BE2C (cell line): Measurements from ENCODE around the gene NCCRP1.

ENCODE experiments used
- DNase-seq: peaks from one replicate; pipeline ENCODE4 v3.0.0-alpha.2; 2020
- H3K27me3 ChIP-seq: fragments of 250-450 bp; sonication (Bioruptor Pico); 2 replicates; pipeline ENCODE4 v1.5.1; 2020; ENCODE audit warnings: mild to moderate bottlenecking
- H3K36me3 ChIP-seq: fragments of 250-450 bp; sonication (Bioruptor Pico); 2 replicates; pipeline ENCODE4 v1.5.1; 2020; ENCODE audit warnings: mild to moderate bottlenecking
- H3K4me1 ChIP-seq: fragments of 250-450 bp; sonication (Bioruptor Pico); 2 replicates; pipeline ENCODE4 v1.5.1; 2020
- H3K4me3 ChIP-seq: 2 replicates; pipeline ENCODE4 v1.5.1; 2011; ENCODE audit warnings: low read depth, low read length
- H3K9me3 ChIP-seq: fragments of 250-450 bp; sonication (Bioruptor Pico); 2 replicates; pipeline ENCODE4 v1.5.1; 2020
- CTCF ChIP-seq: IDR thresholded peaks from 2 replicates; pipeline ENCODE4 v1.5.1; 2012; ENCODE audit warnings: mild to moderate bottlenecking, low read depth, low read length

The NCCRP1 gene

GRCh38 chr19:39175564-39175963, 21.2 kb upstream of the NCCRP1 start:
- H3K4me1 ChIP-seq = peaks cover 6% of the 10 kb centered on the region; the same call in 1 of the 2 replicates
- no peak for DNase-seq
- TF ChIP-seq CTCF = no peak
- H3K27me3 ChIP-seq = no peaks in the 10 kb centered on the region
- no peaks in the 10 kb centered on the region for H3K9me3 ChIP-seq
- H3K36me3 ChIP-seq = peaks cover 33% of the 10 kb centered on the region
- no peak overlapping the region for H3K4me3 ChIP-seq

GRCh38 chr19:39177110-39177699, 19.6 kb upstream of the NCCRP1 start:
- H3K27me3 ChIP-seq = no peaks in the 10 kb centered on the region
- no peak for DNase-seq
- TF ChIP-seq CTCF = no peak
- H3K36me3 ChIP-seq = peaks cover 25% of the 10 kb centered on the region
- no peaks in the 10 kb centered on the region for H3K9me3 ChIP-seq
- no peak overlapping the region for H3K4me3 ChIP-seq
- no peaks in the 10 kb centered on the region for H3K4me1 ChIP-seq

- Histone ChIP-seq H3K27me3 (no peaks in the 10 kb centered on the region), H3K4me3 (no peak overlapping the region), H3K4me1 (no peaks in the 10 kb centered on the region), H3K9me3 (no peaks in the 10 kb centered on the region), H3K36me3 (peaks cover 25% of the 10 kb centered on the region)
- TF ChIP-seq CTCF = no peak
- DNase-seq = no peak
These were observed 19.0 kb upstream of the NCCRP1 start for GRCh38 chr19:39177736-39178135.

- H3K4me3 ChIP-seq = no peak overlapping the region
- peaks cover 25% of the 10 kb centered on the region for H3K36me3 ChIP-seq
- no peaks in the 10 kb centered on the region for H3K9me3 ChIP-seq
- DNase-seq = no peak
- no peaks in the 10 kb centered on the region for H3K27me3 ChIP-seq
- no peak for TF ChIP-seq CTCF
- H3K4me1 ChIP-seq = no peaks in the 10 kb centered on the region
These were observed 18.3 kb upstream of the NCCRP1 start for GRCh38 chr19:39178296-39179006.

- peaks cover 25% of the 10 kb centered on the region for H3K36me3 ChIP-seq
These were observed 17.0 kb upstream of the NCCRP1 start for GRCh38 chr19:39179754-39180153.

More at GRCh38 chr19:39179754-39180153, 17.0 kb upstream of the NCCRP1 start:
- Histone ChIP-seq H3K4me1 (no peaks in the 10 kb centered on the region), H3K9me3 (no peaks in the 10 kb centered on the region), H3K27me3 (no peaks in the 10 kb centered on the region), H3K4me3 (no peak overlapping the region)
- DNase-seq = no peak
- TF ChIP-seq CTCF = no peak
